Activated CD4-positive, alpha-beta T cell treated with anti-CD3 and anti-CD28 coated beads for 36 hours (primary cell): Measurements from ENCODE around the gene SPG21. TPM values are rescaled to one million over a fixed set of nuclear protein-coding genes. Genes with fewer than 3 reads are reported as not detected.

Experiments
- ATAC-seq: fragments of 200-7000 bp; cut with Tn5 transposase; one replicate; pipeline ENCODE4 v1.10.0; 2021; ENCODE audit warnings: mild to moderate bottlenecking, moderate library complexity
- CTCF ChIA-PET: fragments of 350-600 bp; sonication (Branson Sonifier 250); formaldehyde crosslinking; loops from one replicate; lab custom pipeline; 2021; ENCODE audit warnings: antibody characterized with exemption; lab: Charles Lee
- POLR2A ChIA-PET: fragments of 350-600 bp; sonication (Branson Sonifier 250); formaldehyde crosslinking; loops from one replicate; lab custom pipeline; 2021; ENCODE audit warnings: antibody characterized with exemption, inconsistent platforms; lab: Charles Lee
- DNase-seq: peaks from one replicate; pipeline ENCODE4 v3.0.0-alpha.2; 2020
- H3K27ac Mint-ChIP-seq: one replicate; pipeline ENCODE4 v1.8.0; 2021; ENCODE audit warnings: mixed read lengths
- H3K27me3 Mint-ChIP-seq: one replicate; pipeline ENCODE4 v1.8.0; 2021; ENCODE audit warnings: mixed read lengths
- H3K36me3 Mint-ChIP-seq: one replicate; pipeline ENCODE4 v1.8.0; 2021; ENCODE audit warnings: low read depth, mixed read lengths
- H3K4me1 Mint-ChIP-seq: one replicate; pipeline ENCODE4 v1.8.0; 2021; ENCODE audit warnings: mixed read lengths
- H3K4me3 Mint-ChIP-seq: one replicate; pipeline ENCODE4 v1.8.0; 2021; ENCODE audit warnings: mild to moderate bottlenecking, moderate library complexity, mixed read lengths
- H3K9me3 Mint-ChIP-seq: one replicate; pipeline ENCODE4 v1.8.0; 2021; ENCODE audit warnings: low read depth, mixed read lengths
- intact Hi-C, 2 experiments: fragments of 100-400 bp; cut with DNase I in 1 of 2; cut with micrococcal nuclease in 1 of 2; formaldehyde crosslinking; loops; one replicate each; pipeline versions ENCODE4 v1.14.2 to v1.15.1; 2022 to 2024; cut with DNase I, micrococcal nuclease
- total RNA-seq, 2 experiments: library from RNA; stranded (reverse); gene quantifications; one replicate each; pipeline ENCODE4 v1.2.3, GENCODE V29; 2021

Gene SPG21
- total RNA-seq, 2 experiments from 2014 or later, result 74.1 to 79.1 TPM

DNA sequence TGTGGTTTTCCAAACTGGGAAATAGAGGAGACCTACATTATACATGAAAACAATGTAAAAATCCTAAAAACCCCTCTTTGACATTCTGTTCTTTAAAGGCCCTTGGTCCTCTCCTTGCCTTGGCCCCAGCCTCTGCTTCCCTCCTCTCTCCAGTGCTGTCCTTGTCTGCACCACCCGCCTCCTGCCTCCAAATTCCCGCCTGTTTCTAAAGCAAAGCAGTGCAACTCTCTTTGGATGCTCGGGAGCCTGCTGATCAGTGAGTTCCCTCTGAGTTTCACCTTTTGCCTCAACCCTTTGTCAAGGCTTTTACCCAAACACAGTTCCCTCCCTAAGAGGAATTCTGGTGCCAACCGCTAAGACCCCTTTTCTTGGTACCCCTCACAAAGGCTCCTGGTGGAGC lies 70.0 kb downstream of the SPG21 start:
- DNase-seq (no peak), ATAC-seq (no peak)
- H3K4me3 Mint-ChIP-seq, result no peak overlapping the region
- H3K36me3 Mint-ChIP-seq, result no peaks in the 10 kb centered on the region
- H3K9me3 Mint-ChIP-seq, result no peaks in the 10 kb centered on the region
- ChIA-PET POLR2A (no interaction called here), CTCF (interaction anchor here (0.8 kb wide), 1 partner anchor 109 kb away, joined by 3 read pairs; no protein-coding TSS in a partner anchor)
- no peaks in the 10 kb centered on the region for H3K27me3 Mint-ChIP-seq
- intact Hi-C loops, result no loop called here
- no peaks in the 10 kb centered on the region for H3K4me1 Mint-ChIP-seq
- H3K27ac Mint-ChIP-seq, result no peak overlapping the region

DNA sequence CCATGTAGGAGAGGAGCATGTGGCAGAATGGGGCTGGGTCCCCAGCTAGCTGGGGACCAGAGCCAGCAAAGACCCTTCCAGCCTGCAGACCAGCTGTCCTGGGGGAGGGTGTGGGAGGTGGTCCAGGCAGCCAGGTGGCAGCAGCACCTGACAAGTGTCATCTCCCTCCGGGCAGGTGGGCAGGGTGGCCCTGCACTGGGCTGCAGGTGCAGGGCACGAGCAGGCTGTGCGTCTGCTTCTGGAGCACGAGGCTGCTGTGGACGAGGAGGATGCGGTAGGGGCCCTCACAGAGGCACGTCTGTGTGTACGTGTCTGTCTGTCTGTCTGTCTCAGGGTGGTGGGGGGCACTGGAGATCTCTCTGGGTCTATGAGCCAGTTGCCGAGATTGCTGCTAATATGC lies 72.5 kb downstream of the SPG21 start:
- ATAC-seq (no peak), DNase-seq (no peak)
- Mint-ChIP-seq H3K27ac (no peak overlapping the region), H3K4me1 (no peaks in the 10 kb centered on the region), H3K4me3 (no peak overlapping the region), H3K27me3 (no peaks in the 10 kb centered on the region), H3K36me3 (no peaks in the 10 kb centered on the region), H3K9me3 (no peaks in the 10 kb centered on the region)
- CTCF ChIA-PET, result no interaction called here
- POLR2A ChIA-PET, result no interaction called here
- intact Hi-C loops, result no loop called here

DNA sequence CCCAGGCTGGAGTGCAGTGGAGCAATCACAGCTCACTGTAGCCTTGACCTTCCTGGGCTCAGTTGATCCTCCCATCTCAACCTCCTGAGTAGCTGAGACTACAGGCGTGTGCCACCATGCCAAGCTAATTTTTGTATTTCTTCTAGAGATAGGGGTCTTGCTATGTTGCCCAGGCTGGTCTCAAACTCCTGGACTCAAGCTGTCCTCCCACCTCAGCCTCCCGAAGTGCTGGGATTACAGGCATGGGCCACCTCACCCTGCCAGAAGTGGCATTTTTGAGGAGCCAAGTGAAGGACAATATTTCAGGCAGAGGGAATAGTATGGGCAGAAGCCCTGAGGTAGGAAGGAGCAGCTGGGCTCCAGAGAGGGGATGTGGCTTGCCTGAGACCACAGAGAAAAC lies 73.3 kb downstream of the SPG21 start:
- CTCF ChIA-PET, result interaction anchor here (0.5 kb wide), 1 partner anchor 99 kb away, joined by 3 read pairs; no protein-coding TSS in a partner anchor
- intact Hi-C loops, result no loop called here
- ATAC-seq (no peak), DNase-seq (no peak)
- peaks cover 3% of the 10 kb centered on the region for H3K27me3 Mint-ChIP-seq
- H3K9me3 Mint-ChIP-seq, result no peaks in the 10 kb centered on the region
- H3K4me1 Mint-ChIP-seq, result peaks cover under 1% of the 10 kb centered on the region
- H3K36me3 Mint-ChIP-seq, result no peaks in the 10 kb centered on the region
- POLR2A ChIA-PET, result no interaction called here
- no peak overlapping the region for H3K27ac Mint-ChIP-seq
- no peak overlapping the region for H3K4me3 Mint-ChIP-seq

DNA sequence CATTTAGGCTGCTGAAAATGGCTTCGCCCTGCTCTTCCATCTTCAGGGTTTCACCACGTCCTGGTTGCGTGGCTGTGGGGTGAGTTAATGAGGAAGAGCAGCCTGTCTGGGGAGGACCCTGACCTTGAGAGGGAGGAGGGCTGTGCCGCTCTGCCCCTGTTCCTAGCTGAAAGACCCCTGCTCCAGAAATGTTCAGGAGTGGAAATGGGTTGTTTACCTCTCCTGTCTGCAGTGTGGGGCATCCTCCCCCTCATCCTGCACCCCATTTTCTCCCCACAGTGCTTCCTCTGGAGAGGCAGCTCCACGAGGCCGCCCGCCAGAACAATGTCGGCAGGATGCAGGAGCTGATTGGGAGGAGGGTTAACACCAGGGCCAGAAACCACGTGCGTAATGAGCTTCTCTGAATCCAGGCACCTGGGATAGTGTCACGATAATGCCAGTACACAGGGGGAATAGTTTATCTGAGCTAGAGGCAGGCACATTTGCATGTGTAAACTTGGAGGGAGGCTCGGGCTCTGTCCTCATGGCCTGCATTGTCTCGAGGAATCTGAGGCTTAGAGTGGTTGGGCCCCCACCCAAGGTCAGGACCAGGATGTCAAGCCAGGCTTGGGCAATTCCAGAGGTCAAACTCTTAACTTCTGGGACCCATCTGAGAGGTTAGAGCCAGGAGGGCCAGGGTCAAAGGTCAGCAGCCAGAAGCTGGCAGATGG lies 74.0 kb downstream of the SPG21 start:
- POLR2A ChIA-PET, result interaction anchor here (0.5 kb wide), 1 partner anchor 23 kb away, joined by 4 read pairs; no protein-coding TSS in a partner anchor
- Mint-ChIP-seq H3K27ac (no peak overlapping the region), H3K4me1 (peaks cover 4% of the 10 kb centered on the region), H3K27me3 (peaks cover 9% of the 10 kb centered on the region), H3K9me3 (no peaks in the 10 kb centered on the region), H3K4me3 (no peak overlapping the region), H3K36me3 (no peaks in the 10 kb centered on the region)
- intact Hi-C loops, result no loop called here
- DNase-seq (no peak), ATAC-seq (no peak)
- CTCF ChIA-PET, result interaction anchor here (0.7 kb wide), 1 partner anchor 10 kb away, joined by 3 read pairs; no protein-coding TSS in a partner anchor

Other genes with a start within 250 kb of the SPG21 start
- gene RBPMS2, start 214.3 kb downstream of the SPG21 start, total RNA-seq, result not detected
- 10 to 100 TPM; 30.0 to 36.3 TPM for gene PIF1, start 164.3 kb downstream of the SPG21 start, total RNA-seq
- 10 to 100 TPM; 11.4 to 13.3 TPM for gene PLEKHO2, start 148.0 kb downstream of the SPG21 start, total RNA-seq
- 1 to 10 TPM in 1 of 2 experiments, under 1 TPM in 1; 0.81 to 1.0 TPM for gene ANKDD1A, start 78.0 kb downstream of the SPG21 start, total RNA-seq
- gene MTFMT, start 39.7 kb upstream of the SPG21 start, total RNA-seq, result 10 to 100 TPM; 19.0 to 19.9 TPM
- not detected for gene SLC51B, start 55.5 kb upstream of the SPG21 start, total RNA-seq
- not detected for gene RASL12, start 78.1 kb upstream of the SPG21 start, total RNA-seq
- not detected for gene KBTBD13, start 86.8 kb upstream of the SPG21 start, total RNA-seq
- 1 to 10 TPM; 2.7 to 3.2 TPM for gene UBAP1L, start 125.3 kb upstream of the SPG21 start, total RNA-seq
- 10 to 100 TPM; 16.6 to 24.8 TPM for gene PDCD7, start 143.9 kb upstream of the SPG21 start, total RNA-seq
- 10 to 100 TPM; 65.2 to 73.7 TPM for gene CLPX, start 195.4 kb upstream of the SPG21 start, total RNA-seq
- not detected for gene CILP, start 221.6 kb upstream of the SPG21 start, total RNA-seq